ENCODE results near the gene METTL21C.

DNA sequence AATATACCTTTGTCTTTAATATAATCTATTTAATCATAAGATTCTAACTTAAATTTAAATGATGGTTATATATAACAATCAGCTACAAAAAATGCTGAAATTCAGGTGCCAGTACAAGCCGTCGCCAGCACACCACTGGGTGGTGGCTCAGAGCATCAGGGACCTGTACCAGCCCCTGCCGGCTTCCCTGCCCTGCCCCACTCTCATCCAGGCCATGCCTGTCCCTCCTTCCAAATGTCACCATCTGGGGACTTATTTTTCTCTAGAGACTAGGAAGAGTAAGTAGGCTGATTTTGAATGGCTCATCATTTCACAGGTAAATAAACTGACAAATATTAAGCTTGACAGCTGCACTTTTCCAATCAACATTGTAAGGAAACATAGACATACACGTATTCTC is 1.6 kb downstream of the METTL21C start:
- TF ChIP-seq, protein P1, sequence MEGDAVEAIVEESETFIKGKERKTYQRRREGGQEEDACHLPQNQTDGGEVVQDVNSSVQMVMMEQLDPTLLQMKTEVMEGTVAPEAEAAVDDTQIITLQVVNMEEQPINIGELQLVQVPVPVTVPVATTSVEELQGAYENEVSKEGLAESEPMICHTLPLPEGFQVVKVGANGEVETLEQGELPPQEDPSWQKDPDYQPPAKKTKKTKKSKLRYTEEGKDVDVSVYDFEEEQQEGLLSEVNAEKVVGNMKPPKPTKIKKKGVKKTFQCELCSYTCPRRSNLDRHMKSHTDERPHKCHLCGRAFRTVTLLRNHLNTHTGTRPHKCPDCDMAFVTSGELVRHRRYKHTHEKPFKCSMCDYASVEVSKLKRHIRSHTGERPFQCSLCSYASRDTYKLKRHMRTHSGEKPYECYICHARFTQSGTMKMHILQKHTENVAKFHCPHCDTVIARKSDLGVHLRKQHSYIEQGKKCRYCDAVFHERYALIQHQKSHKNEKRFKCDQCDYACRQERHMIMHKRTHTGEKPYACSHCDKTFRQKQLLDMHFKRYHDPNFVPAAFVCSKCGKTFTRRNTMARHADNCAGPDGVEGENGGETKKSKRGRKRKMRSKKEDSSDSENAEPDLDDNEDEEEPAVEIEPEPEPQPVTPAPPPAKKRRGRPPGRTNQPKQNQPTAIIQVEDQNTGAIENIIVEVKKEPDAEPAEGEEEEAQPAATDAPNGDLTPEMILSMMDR (IDR thresholded peaks at IDR 0.05; ENCODE audit: poor library complexity, severe bottlenecking) = no peak
- TF ChIP-seq POLR2AphosphoS5 (IDR thresholded peaks at IDR 0.05) = peak; percentile 45
- TF ChIP-seq RAD21 (conservative IDR thresholded peaks at IDR 0.05) = no peak
- no peak for TF ChIP-seq EP300 (conservative IDR thresholded peaks at IDR 0.05; ENCODE audit: poor library complexity, severe bottlenecking)
- TF ChIP-seq, protein P2, sequence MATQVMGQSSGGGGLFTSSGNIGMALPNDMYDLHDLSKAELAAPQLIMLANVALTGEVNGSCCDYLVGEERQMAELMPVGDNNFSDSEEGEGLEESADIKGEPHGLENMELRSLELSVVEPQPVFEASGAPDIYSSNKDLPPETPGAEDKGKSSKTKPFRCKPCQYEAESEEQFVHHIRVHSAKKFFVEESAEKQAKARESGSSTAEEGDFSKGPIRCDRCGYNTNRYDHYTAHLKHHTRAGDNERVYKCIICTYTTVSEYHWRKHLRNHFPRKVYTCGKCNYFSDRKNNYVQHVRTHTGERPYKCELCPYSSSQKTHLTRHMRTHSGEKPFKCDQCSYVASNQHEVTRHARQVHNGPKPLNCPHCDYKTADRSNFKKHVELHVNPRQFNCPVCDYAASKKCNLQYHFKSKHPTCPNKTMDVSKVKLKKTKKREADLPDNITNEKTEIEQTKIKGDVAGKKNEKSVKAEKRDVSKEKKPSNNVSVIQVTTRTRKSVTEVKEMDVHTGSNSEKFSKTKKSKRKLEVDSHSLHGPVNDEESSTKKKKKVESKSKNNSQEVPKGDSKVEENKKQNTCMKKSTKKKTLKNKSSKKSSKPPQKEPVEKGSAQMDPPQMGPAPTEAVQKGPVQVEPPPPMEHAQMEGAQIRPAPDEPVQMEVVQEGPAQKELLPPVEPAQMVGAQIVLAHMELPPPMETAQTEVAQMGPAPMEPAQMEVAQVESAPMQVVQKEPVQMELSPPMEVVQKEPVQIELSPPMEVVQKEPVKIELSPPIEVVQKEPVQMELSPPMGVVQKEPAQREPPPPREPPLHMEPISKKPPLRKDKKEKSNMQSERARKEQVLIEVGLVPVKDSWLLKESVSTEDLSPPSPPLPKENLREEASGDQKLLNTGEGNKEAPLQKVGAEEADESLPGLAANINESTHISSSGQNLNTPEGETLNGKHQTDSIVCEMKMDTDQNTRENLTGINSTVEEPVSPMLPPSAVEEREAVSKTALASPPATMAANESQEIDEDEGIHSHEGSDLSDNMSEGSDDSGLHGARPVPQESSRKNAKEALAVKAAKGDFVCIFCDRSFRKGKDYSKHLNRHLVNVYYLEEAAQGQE (IDR thresholded peaks at IDR 0.05; ENCODE audit: borderline replicate concordance) = no peak
- TF ChIP-seq EZH2 (IDR thresholded peaks at IDR 0.05; ENCODE audit: borderline replicate concordance, insufficient read depth, low read length, poor library complexity, severe bottlenecking) = no peak
- no peak for TF ChIP-seq TAF1 (IDR thresholded peaks at IDR 0.05; ENCODE audit: low read depth)

Measured in neural cell (in vitro differentiated cells).